Activated T-helper 1 cell treated with Interleukin-2 at 50 U/mL for 16 hours (primary cell): ENCODE results near the gene TRIM2.
"Not testable (repeated sequence)": the region's sequence is repeated elsewhere in the genome, so short reads cannot be mapped to it uniquely, and the experiment has no call there.

Experiments
- DNase-seq: peaks from one replicate; pipeline ENCODE4 v3.0.0-alpha.2; 2020; ENCODE audit warnings: low read depth

The TRIM2 gene

GRCh38 chr4:153189016-153189801 is 15.0 kb upstream of the TRIM2 start:
- no peak for DNase-seq

GRCh38 chr4:153191795-153192363 is 12.4 kb upstream of the TRIM2 start:
- DNase-seq = no peak

GRCh38 chr4:153197301-153197700 is 6.9 kb upstream of the TRIM2 start:
- DNase-seq = no peak

- no peak for DNase-seq
Measured at GRCh38 chr4:153198719-153199118, 5.5 kb upstream of the TRIM2 start.

- not testable (repeated sequence) for DNase-seq
Measured at GRCh38 chr4:153203746-153204145, 497 bp upstream of the TRIM2 start.

GRCh38 chr4:153204728-153205648 is 745 bp downstream of the TRIM2 start:
- DNase-seq = peak; percentile 33

GRCh38 chr4:153205757-153206156 is 1.5 kb downstream of the TRIM2 start:
- no peak for DNase-seq

GRCh38 chr4:153206534-153206933 is 2.3 kb downstream of the TRIM2 start:
- DNase-seq = no peak

GRCh38 chr4:153207027-153207426 is 2.8 kb downstream of the TRIM2 start:
- DNase-seq = no peak

- DNase-seq = no peak
Measured at GRCh38 chr4:153207567-153207966, 3.3 kb downstream of the TRIM2 start.

- no peak for DNase-seq
Measured at GRCh38 chr4:153209410-153209809, 5.2 kb downstream of the TRIM2 start.

GRCh38 chr4:153210727-153211126 is 6.5 kb downstream of the TRIM2 start:
- no peak for DNase-seq

GRCh38 chr4:153211986-153212728 is 7.9 kb downstream of the TRIM2 start:
- DNase-seq = no peak

GRCh38 chr4:153212736-153213135 is 8.5 kb downstream of the TRIM2 start:
- no peak for DNase-seq

GRCh38 chr4:153215921-153216320 is 11.7 kb downstream of the TRIM2 start:
- DNase-seq = no peak

GRCh38 chr4:153216546-153216945 is 12.3 kb downstream of the TRIM2 start:
- DNase-seq = no peak

- no peak for DNase-seq
Measured at GRCh38 chr4:153217440-153217839, 13.2 kb downstream of the TRIM2 start.

GRCh38 chr4:153218961-153219360 is 14.7 kb downstream of the TRIM2 start:
- DNase-seq = no peak

GRCh38 chr4:153220682-153221395 is 16.6 kb downstream of the TRIM2 start:
- no peak for DNase-seq

- DNase-seq = no peak
Measured at GRCh38 chr4:153221783-153222706, 17.8 kb downstream of the TRIM2 start.
